Measurements from ENCODE around the gene AFF3. TPM values are rescaled to one million over a fixed set of nuclear protein-coding genes. Genes with fewer than 3 reads are reported as not detected.

The AFF3 gene
- total RNA-seq, 1 donor from 2014 or later = 5.7 TPM

GRCh38 chr2:99706735-99707134 is 435.7 kb downstream of the AFF3 start:
- Mint-ChIP-seq H3K4me3 (no peak overlapping the region), H3K4me1 (no peaks in the 10 kb centered on the region)
- intact Hi-C loops (cut with micrococcal nuclease) = no loop called here

GRCh38 chr2:99701503-99701902 is 440.9 kb downstream of the AFF3 start:
- intact Hi-C loops (cut with micrococcal nuclease) = no loop called here
- H3K9me3 Mint-ChIP-seq = no peaks in the 10 kb centered on the region
- H3K4me1 Mint-ChIP-seq = no peaks in the 10 kb centered on the region
- DNase-seq = no peak
- no peak overlapping the region for H3K4me3 Mint-ChIP-seq
- H3K27ac Mint-ChIP-seq = no peak overlapping the region
- H3K27me3 Mint-ChIP-seq = peaks cover 2% of the 10 kb centered on the region
- H3K36me3 Mint-ChIP-seq (ENCODE audit: low read depth) = no peaks in the 10 kb centered on the region

More at GRCh38 chr2:99706735-99707134, 435.7 kb downstream of the AFF3 start:
- no peaks in the 10 kb centered on the region for H3K9me3 Mint-ChIP-seq
- no peak for DNase-seq
- H3K27ac Mint-ChIP-seq = no peak overlapping the region
- H3K27me3 Mint-ChIP-seq = no peaks in the 10 kb centered on the region
- H3K36me3 Mint-ChIP-seq (ENCODE audit: low read depth) = no peaks in the 10 kb centered on the region

- no peak overlapping the region for H3K4me3 Mint-ChIP-seq
- no peaks in the 10 kb centered on the region for H3K4me1 Mint-ChIP-seq
- no peak for DNase-seq
- no peaks in the 10 kb centered on the region for H3K9me3 Mint-ChIP-seq
- no peaks in the 10 kb centered on the region for H3K36me3 Mint-ChIP-seq (ENCODE audit: low read depth)
- no peak overlapping the region for H3K27ac Mint-ChIP-seq
- H3K27me3 Mint-ChIP-seq = peaks cover 2% of the 10 kb centered on the region
- intact Hi-C loops (cut with micrococcal nuclease) = no loop called here
These were observed 441.6 kb downstream of the AFF3 start for GRCh38 chr2:99700482-99701398.

GRCh38 chr2:99698896-99699295 is 443.5 kb downstream of the AFF3 start:
- no peaks in the 10 kb centered on the region for H3K36me3 Mint-ChIP-seq (ENCODE audit: low read depth)
- no peaks in the 10 kb centered on the region for H3K4me1 Mint-ChIP-seq
- DNase-seq = no peak
- intact Hi-C loops (cut with micrococcal nuclease) = no loop called here
- no peak overlapping the region for H3K4me3 Mint-ChIP-seq
- H3K27me3 Mint-ChIP-seq = peaks cover 2% of the 10 kb centered on the region
- H3K9me3 Mint-ChIP-seq = no peaks in the 10 kb centered on the region
- no peak overlapping the region for H3K27ac Mint-ChIP-seq

- Mint-ChIP-seq H3K27me3 (peaks cover 2% of the 10 kb centered on the region), H3K4me1 (no peaks in the 10 kb centered on the region), H3K9me3 (no peaks in the 10 kb centered on the region), H3K36me3 (ENCODE audit: low read depth) (no peaks in the 10 kb centered on the region), H3K27ac (no peak overlapping the region), H3K4me3 (no peak overlapping the region)
- intact Hi-C loops (cut with micrococcal nuclease) = no loop called here
- DNase-seq = no peak
These were observed 444.4 kb downstream of the AFF3 start for GRCh38 chr2:99697811-99698568.

- Mint-ChIP-seq H3K4me3 (no peak overlapping the region), H3K4me1 (no peaks in the 10 kb centered on the region), H3K36me3 (ENCODE audit: low read depth) (no peaks in the 10 kb centered on the region), H3K27ac (no peak overlapping the region), H3K9me3 (no peaks in the 10 kb centered on the region), H3K27me3 (peaks cover 2% of the 10 kb centered on the region)
- DNase-seq = no peak
- intact Hi-C loops (cut with micrococcal nuclease) = no loop called here
These were observed 446.5 kb downstream of the AFF3 start for GRCh38 chr2:99695944-99696253.

GRCh38 chr2:99695130-99695943 is 447.1 kb downstream of the AFF3 start:
- no peak overlapping the region for H3K4me3 Mint-ChIP-seq
- intact Hi-C loops (cut with micrococcal nuclease) = no loop called here
- H3K4me1 Mint-ChIP-seq = no peaks in the 10 kb centered on the region
- H3K27me3 Mint-ChIP-seq = peaks cover 2% of the 10 kb centered on the region
- H3K27ac Mint-ChIP-seq = no peak overlapping the region
- H3K36me3 Mint-ChIP-seq (ENCODE audit: low read depth) = no peaks in the 10 kb centered on the region
- no peaks in the 10 kb centered on the region for H3K9me3 Mint-ChIP-seq
- DNase-seq = no peak

- no peak for DNase-seq
- intact Hi-C loops (cut with micrococcal nuclease) = no loop called here
- Mint-ChIP-seq H3K27me3 (peaks cover 2% of the 10 kb centered on the region), H3K9me3 (no peaks in the 10 kb centered on the region), H3K27ac (no peak overlapping the region), H3K4me1 (no peaks in the 10 kb centered on the region), H3K4me3 (no peak overlapping the region), H3K36me3 (ENCODE audit: low read depth) (no peaks in the 10 kb centered on the region)
These were observed 448.1 kb downstream of the AFF3 start for GRCh38 chr2:99694331-99694730.

- no peaks in the 10 kb centered on the region for H3K36me3 Mint-ChIP-seq (ENCODE audit: low read depth)
- intact Hi-C loops (cut with micrococcal nuclease) = no loop called here
- DNase-seq = no peak
- H3K9me3 Mint-ChIP-seq = no peaks in the 10 kb centered on the region
- no peaks in the 10 kb centered on the region for H3K4me1 Mint-ChIP-seq
- no peak overlapping the region for H3K4me3 Mint-ChIP-seq
- no peaks in the 10 kb centered on the region for H3K27me3 Mint-ChIP-seq
- no peak overlapping the region for H3K27ac Mint-ChIP-seq
These were observed 449.6 kb downstream of the AFF3 start for GRCh38 chr2:99692785-99693184.

GRCh38 chr2:99691926-99692325 is 450.5 kb downstream of the AFF3 start:
- intact Hi-C loops (cut with micrococcal nuclease) = no loop called here
- Mint-ChIP-seq H3K27me3 (no peaks in the 10 kb centered on the region), H3K9me3 (no peaks in the 10 kb centered on the region), H3K4me1 (no peaks in the 10 kb centered on the region), H3K4me3 (no peak overlapping the region), H3K27ac (no peak overlapping the region), H3K36me3 (ENCODE audit: low read depth) (no peaks in the 10 kb centered on the region)
- DNase-seq = no peak

GRCh38 chr2:99689145-99689742 is 453.1 kb downstream of the AFF3 start:
- no peaks in the 10 kb centered on the region for H3K36me3 Mint-ChIP-seq (ENCODE audit: low read depth)
- no peaks in the 10 kb centered on the region for H3K27me3 Mint-ChIP-seq
- H3K9me3 Mint-ChIP-seq = no peaks in the 10 kb centered on the region
- H3K4me3 Mint-ChIP-seq = no peak overlapping the region
- H3K4me1 Mint-ChIP-seq = no peaks in the 10 kb centered on the region
- intact Hi-C loops (cut with micrococcal nuclease) = no loop called here
- no peak for DNase-seq
- no peak overlapping the region for H3K27ac Mint-ChIP-seq

- no peak overlapping the region for H3K27ac Mint-ChIP-seq
- no peak for DNase-seq
- intact Hi-C loops (cut with micrococcal nuclease) = no loop called here
- H3K9me3 Mint-ChIP-seq = no peaks in the 10 kb centered on the region
- H3K27me3 Mint-ChIP-seq = no peaks in the 10 kb centered on the region
- no peaks in the 10 kb centered on the region for H3K4me1 Mint-ChIP-seq
- H3K4me3 Mint-ChIP-seq = no peak overlapping the region
- no peaks in the 10 kb centered on the region for H3K36me3 Mint-ChIP-seq (ENCODE audit: low read depth)
These were observed 453.7 kb downstream of the AFF3 start for GRCh38 chr2:99688699-99689098.

- Mint-ChIP-seq H3K27ac (no peak overlapping the region), H3K4me3 (no peak overlapping the region), H3K27me3 (no peaks in the 10 kb centered on the region), H3K4me1 (no peaks in the 10 kb centered on the region), H3K36me3 (ENCODE audit: low read depth) (no peaks in the 10 kb centered on the region), H3K9me3 (no peaks in the 10 kb centered on the region)
- intact Hi-C loops (cut with micrococcal nuclease) = no loop called here
- no peak for DNase-seq
These were observed 459.9 kb downstream of the AFF3 start for GRCh38 chr2:99682275-99683060.
